Measurements from ENCODE around the gene POPDC3.

POPDC3 gene

DNA sequence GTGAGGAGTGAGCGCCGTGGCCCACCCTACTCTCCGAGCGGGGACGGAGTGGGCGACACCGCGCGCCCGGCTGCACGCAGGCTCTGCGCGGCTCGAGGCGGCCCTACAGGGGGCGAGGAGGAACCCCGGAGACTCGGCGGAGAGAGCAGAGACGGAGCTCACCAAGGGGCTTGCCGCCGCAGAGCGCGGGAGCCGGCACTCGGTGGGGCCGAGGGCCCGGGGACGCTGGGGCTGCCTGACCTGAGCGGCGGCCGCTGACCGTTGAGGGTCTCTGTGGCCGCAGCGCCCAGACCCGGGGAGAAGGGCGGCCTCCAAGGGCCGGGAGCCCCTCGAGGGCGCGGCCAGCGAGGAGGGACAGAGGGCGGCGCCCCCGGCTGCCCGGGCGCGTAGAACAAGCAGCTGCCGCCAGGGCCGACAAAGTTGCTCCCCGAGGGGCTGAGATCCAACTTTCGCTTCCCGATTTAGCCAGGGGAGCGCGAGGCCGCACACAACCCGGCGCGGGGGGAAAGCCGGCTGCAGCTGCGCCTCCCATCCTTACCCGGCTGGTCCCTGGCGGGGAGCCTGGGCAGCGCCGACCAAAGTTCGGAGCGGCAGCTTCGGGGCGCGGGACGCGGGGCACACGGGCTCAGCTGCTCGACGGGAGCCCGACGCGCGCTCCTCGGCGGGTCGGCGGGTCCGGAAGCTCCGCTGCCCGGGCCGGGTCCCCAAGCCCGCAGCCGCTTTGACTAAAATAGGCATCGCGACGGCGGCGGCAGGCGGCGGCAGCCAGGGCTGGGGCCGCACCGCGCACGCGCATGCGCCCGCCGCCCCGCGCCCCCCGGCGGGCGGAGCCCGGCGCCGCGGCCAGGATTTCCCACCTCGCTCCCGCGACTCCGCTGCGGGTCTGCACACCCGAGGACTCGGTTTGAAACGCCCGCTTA, 43.1 kb downstream of the POPDC3 start:
- no peak for DNase-seq

GRCh38 chr6:105135907-105136430, 43.8 kb downstream of the POPDC3 start:
- DNase-seq, result no peak

GRCh38 chr6:105135056-105135455, 44.8 kb downstream of the POPDC3 start:
- DNase-seq, result no peak

GRCh38 chr6:105122717-105123116, 57.1 kb downstream of the POPDC3 start:
- DNase-seq, result no peak

- no peak for DNase-seq
These were observed 57.8 kb downstream of the POPDC3 start for GRCh38 chr6:105121981-105122380.

- DNase-seq, result no peak
These were observed 59.2 kb downstream of the POPDC3 start for GRCh38 chr6:105120570-105120969.

- no peak for DNase-seq
These were observed 63.7 kb downstream of the POPDC3 start for GRCh38 chr6:105116150-105116549.

DNA sequence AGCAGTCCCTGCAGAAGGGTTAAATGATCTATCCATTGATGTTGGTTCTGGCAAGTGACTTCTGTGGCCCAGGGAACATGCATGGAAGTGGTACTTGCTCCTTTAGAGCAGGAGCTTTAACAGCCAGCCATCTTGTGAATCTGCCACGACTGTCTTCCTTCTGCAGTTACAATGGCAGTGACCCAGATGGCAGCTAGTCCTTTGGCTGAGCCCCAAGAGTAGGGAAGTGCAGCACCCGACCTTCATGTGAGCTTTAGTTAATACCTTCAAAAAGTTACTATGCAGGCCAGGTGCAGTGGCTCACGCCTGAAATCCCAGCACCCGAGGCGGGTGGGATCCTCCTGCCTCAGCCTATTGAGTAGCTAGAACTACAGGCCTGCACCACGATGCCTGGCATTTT, 66.4 kb downstream of the POPDC3 start:
- no peak for DNase-seq

DNA sequence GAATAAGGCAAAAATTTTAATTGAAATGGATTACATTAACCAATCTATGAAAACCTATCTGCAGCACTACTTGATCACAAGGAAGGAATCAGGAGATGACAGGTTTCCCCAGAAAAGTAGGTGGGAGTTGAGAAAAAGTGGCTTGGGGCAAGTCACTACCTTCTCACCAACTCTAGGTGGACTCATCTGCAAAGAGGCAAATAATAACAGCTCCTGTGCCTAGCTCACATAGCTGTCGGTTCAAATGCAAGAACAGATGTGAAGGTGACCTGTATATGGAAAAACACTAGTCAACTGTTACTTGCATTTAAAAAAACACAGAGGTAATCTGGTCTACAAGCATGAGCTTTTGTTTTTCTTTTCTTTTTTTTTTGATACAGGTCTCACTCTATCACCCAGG, 67.2 kb downstream of the POPDC3 start:
- no peak for DNase-seq

- DNase-seq, result no peak
These were observed 67.9 kb downstream of the POPDC3 start for GRCh38 chr6:105111871-105112270.

GRCh38 chr6:105111105-105111504, 68.7 kb downstream of the POPDC3 start:
- DNase-seq, result no peak

- no peak for DNase-seq
These were observed 69.6 kb downstream of the POPDC3 start for GRCh38 chr6:105109955-105110895.

DNA sequence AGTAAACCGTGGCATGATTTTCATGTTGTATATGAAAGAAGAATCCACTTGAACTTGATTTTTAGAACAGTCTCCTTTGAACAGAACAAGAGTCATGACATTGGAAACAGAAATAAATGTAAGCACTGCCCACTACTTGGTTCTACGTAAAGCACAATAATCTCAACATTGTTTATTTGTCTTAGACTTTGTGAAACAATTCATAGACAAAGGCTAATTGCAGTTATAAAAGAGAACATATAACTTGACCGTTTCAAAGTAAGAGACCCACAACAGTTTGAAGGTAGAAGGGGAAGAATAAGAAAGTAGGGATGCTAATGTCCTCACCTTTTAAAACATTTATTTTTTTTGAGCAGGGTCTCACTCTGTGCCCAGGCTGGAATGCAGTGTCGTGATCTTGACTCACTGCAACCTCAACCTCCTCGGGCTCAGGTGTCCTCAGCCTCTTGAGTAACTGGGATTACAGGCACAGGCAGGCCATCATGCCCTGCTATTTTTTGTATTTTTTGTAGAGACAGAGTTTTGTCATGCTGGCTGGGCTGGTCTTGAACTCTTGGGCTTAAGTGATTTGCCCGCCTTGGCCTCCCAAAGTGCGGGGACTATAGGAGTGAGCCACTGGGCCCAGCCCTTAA, 71.1 kb downstream of the POPDC3 start:
- DNase-seq, result no peak
